Activated CD4-positive, alpha-beta T cell treated with anti-CD3 and anti-CD28 coated beads for 4 hours (primary cell): ENCODE measurements around the gene DNHD1.

ENCODE experiments used
- DNase-seq, 2 donors: peaks; one replicate each; pipeline ENCODE4 v3.0.0-alpha.2; 2020

Gene DNHD1

GRCh38 chr11:6565325-6565724 is 68.2 kb downstream of the DNHD1 start:
- no peak for DNase-seq

GRCh38 chr11:6565988-6566703 is 69.1 kb downstream of the DNHD1 start:
- no peak for DNase-seq

GRCh38 chr11:6566704-6567370 is 69.8 kb downstream of the DNHD1 start:
- no peak for DNase-seq

- no peak for DNase-seq
These were observed 70.3 kb downstream of the DNHD1 start for GRCh38 chr11:6567371-6567745.

GRCh38 chr11:6568191-6568918 is 71.3 kb downstream of the DNHD1 start:
- no peak for DNase-seq

- DNase-seq: no peak
These were observed 72.6 kb downstream of the DNHD1 start for GRCh38 chr11:6569706-6570105.

GRCh38 chr11:6570691-6571427 is 73.8 kb downstream of the DNHD1 start:
- DNase-seq: no peak

- no peak for DNase-seq
These were observed 74.4 kb downstream of the DNHD1 start for GRCh38 chr11:6571434-6572008.

- DNase-seq: no peak
These were observed 75.1 kb downstream of the DNHD1 start for GRCh38 chr11:6572215-6572614.

- DNase-seq: no peak
These were observed 78.0 kb downstream of the DNHD1 start for GRCh38 chr11:6574816-6575715.

- no peak for DNase-seq
These were observed 79.6 kb downstream of the DNHD1 start for GRCh38 chr11:6576471-6577373.

- DNase-seq: no peak
These were observed 81.1 kb downstream of the DNHD1 start for GRCh38 chr11:6578134-6578533.

- no peak for DNase-seq
These were observed 82.6 kb downstream of the DNHD1 start for GRCh38 chr11:6579681-6580080.

GRCh38 chr11:6583584-6583983 is 86.5 kb downstream of the DNHD1 start:
- no peak for DNase-seq

GRCh38 chr11:6584528-6584927 is 87.4 kb downstream of the DNHD1 start:
- DNase-seq: no peak

GRCh38 chr11:6586434-6587359 is 89.6 kb downstream of the DNHD1 start:
- DNase-seq: no peak

GRCh38 chr11:6587360-6587953 is 90.4 kb downstream of the DNHD1 start:
- DNase-seq: no peak

GRCh38 chr11:6588018-6588417 is 90.9 kb downstream of the DNHD1 start:
- no peak for DNase-seq

GRCh38 chr11:6594142-6594768 is 97.2 kb downstream of the DNHD1 start:
- DNase-seq: no peak
